ENCODE data around the gene CD1D.
"Not testable (repeated sequence)": the region's sequence is repeated elsewhere in the genome, so short reads cannot be mapped to it uniquely, and the experiment has no call there.

Gene CD1D

GRCh38 chr1:158176849-158177699, 3.6 kb upstream of the CD1D start:
- DNase-seq = not testable (repeated sequence)

- peak; percentile 16 for DNase-seq
Observed at GRCh38 chr1:158177700-158178450, 2.8 kb upstream of the CD1D start.

- no peak for DNase-seq
Observed at GRCh38 chr1:158179301-158180041, 1.2 kb upstream of the CD1D start.

GRCh38 chr1:158181577-158181922, 855 bp downstream of the CD1D start:
- DNase-seq = no peak

- no peak for DNase-seq
Observed at GRCh38 chr1:158185770-158186169, 5.1 kb downstream of the CD1D start.

GRCh38 chr1:158186180-158186579, 5.5 kb downstream of the CD1D start:
- DNase-seq = no peak

- no peak for DNase-seq
Observed at GRCh38 chr1:158188611-158189010, 7.9 kb downstream of the CD1D start.

GRCh38 chr1:158189624-158190023, 8.9 kb downstream of the CD1D start:
- no peak for DNase-seq

GRCh38 chr1:158191299-158191698, 10.6 kb downstream of the CD1D start:
- no peak for DNase-seq

GRCh38 chr1:158196461-158196860, 15.8 kb downstream of the CD1D start:
- no peak for DNase-seq

GRCh38 chr1:158199849-158200248, 19.2 kb downstream of the CD1D start:
- DNase-seq = no peak

GRCh38 chr1:158200527-158200926, 19.8 kb downstream of the CD1D start:
- no peak for DNase-seq

GRCh38 chr1:158203693-158204457, 23.2 kb downstream of the CD1D start:
- DNase-seq = peak; percentile 47

- no peak for DNase-seq
Observed at GRCh38 chr1:158204458-158204827, 23.7 kb downstream of the CD1D start.

GRCh38 chr1:158208586-158209116, 28.0 kb downstream of the CD1D start:
- no peak for DNase-seq

- no peak for DNase-seq
Observed at GRCh38 chr1:158212320-158212719, 31.6 kb downstream of the CD1D start.

- DNase-seq = not testable (repeated sequence)
Observed at GRCh38 chr1:158223445-158223844, 42.8 kb downstream of the CD1D start.

- DNase-seq = no peak
Observed at GRCh38 chr1:158227904-158228623, 47.4 kb downstream of the CD1D start.

Measured in activated CD4-positive, alpha-beta T cell treated with anti-CD3 and anti-CD28 coated beads, Interleukin-2, amount 50 U/mL, for 16 hours (primary cell).